Right renal pelvis (tissue), 4 donors: ENCODE results near the gene LRP2BP. TPM values are rescaled to one million over a fixed set of nuclear protein-coding genes. Genes with fewer than 3 reads are reported as not detected.

Experiments
- DNase-seq, 4 donors: peaks; one replicate each; pipeline ENCODE4 v3.0.0-alpha.2; 2013; ENCODE audit warnings: low read depth in 4 of 4, low spot score in 3 of 4, missing footprints in 1 of 4
- polyA plus RNA-seq, 4 donors: library from polyadenylated mRNA; unstranded; fragments of 120-200 nt; gene quantifications; one replicate each; pipeline ENCODE4 v1.2.1, GENCODE V29; 2013; ENCODE audit not compliant: insufficient read length in 4 of 4

The LRP2BP gene
- 1 to 10 TPM; 2.7 to 3.5 (median 3.1) TPM for polyA plus RNA-seq

DNA sequence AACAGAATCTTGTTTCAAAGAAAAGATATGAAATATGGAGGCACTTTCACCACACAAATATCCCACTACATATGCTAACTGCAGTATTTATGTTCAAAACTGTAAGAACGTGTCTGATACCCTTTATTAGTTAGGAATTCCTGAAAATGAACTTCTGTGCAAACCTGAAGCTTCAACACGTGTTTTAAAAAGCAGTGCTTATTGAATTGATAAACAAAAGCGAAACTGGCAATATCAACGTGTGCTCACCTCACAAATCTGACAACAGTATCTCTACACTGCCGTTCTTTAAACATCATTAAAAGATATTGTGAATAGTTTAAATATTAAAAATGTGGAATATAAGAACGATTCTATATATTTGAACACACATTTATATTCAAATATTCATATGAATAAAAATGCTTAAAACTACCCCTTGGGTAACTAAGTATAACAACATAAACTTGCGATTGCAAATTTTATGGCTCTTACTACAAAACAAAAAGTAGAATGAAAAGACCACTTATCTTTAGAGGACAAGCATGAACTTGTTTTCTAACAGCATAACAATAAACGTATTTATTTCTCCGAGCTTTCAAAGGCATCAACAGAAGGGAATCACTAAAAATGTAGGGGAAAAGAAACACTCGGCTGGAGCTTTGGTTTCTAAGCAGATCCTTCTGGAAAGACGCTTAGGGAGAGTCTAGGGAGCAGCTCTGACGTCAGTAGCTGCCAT is at the start of gene LRP2BP:
TSS of gene LRP2BP (minus strand) at position 687 of the 718 bp plus-strand sequence. CDS start 17,738 bp downstream, outside the sequence.
- peak in 3 of 4 donors; percentile 75 to 83 (median 82) for DNase-seq

DNA sequence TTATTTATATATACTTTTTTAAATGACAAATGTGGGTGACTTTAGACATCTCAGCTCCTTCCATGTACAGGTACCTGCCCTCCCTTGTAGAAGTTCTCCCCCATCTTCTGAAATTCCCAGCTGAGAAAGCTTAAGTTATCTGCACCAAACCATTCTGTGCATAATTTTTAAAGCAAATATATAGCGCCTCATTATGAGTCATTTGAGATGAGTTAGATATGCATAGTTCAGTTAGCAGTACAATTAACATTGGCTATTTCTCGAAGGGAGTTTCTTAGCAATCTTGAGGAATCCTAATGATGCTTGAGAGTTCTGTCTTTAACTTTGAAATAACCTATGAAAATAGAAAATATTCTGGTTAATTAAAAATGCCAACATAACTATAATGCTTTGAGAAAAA is 49.5 kb upstream of the LRP2BP start:
- no peak for DNase-seq

DNA sequence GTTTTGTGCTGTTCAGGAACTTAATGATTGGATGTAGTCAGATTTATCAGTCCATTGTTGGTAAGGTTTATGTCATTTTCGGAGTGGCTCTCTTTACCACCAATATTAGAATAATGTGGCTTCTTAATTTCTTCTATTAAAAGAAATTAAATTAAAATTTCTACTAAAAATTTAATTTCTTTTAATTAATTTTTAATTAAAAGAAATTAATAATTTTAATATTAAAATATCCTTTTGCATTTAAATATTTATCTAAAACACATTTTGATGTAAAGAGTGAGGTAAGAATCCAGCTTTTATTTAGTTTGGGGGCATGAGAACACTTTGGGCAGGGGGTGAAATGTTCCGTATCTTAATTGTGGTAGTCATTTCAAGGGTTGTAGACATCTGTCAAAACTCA is 45.8 kb upstream of the LRP2BP start:
- no peak for DNase-seq

DNA sequence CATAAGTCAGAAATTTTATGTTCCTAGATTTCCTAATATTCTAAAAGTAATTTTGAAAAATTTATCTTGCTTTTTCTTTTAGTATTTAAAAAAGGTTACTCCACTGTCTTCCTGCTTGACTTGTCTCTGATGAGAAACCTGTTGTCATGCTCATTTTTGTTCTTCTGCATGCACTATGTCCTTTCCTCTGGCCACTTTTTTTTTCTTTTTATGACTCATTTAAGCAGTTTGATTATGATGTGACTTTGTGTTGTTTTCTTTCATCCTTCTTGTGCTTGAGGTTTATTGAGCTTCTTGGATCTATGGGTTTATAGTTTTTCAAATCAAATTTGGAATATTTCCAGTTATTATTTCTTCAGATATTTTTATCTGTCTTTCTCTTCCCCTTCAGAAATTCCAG is 42.1 kb upstream of the LRP2BP start:
- DNase-seq: no peak

DNA sequence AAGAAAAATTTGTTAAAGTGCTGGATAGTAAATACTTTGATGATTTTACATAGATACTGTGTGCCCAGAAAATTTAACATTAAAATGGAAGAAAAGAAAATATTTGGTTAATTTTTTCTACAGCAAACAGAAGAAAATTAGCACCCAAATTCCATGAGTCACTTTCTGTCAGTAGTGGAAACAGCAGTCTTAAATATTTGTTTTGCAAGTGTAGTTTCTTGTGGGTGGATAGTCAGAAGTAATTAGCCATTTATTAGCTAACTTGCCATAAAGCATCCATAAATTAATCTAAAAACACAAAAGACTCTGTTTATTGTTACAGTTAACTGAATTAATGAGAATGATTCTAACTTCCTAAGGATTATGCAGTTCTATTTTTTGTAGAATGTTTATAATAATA is 39.7 kb upstream of the LRP2BP start:
- no peak for DNase-seq

DNA sequence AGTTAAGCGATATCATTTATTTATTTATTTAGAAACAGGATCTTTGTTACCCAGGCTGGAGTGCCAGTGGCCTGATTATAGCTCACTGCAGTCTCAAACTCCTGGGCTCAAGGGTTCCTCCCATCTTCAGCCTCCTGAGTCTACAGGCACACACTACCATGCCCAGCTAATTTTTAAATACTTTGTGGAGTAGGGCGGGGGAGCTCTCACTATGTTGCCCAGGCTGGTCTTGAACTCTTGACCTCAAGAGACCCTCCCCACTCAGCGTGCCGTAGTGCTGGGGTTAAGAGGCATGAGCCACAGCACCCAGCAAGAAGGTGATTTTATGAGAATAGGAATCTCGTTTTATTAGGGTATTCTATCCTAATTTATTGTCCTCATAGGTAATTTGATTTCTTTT is 33.9 kb upstream of the LRP2BP start:
- no peak for DNase-seq

DNA sequence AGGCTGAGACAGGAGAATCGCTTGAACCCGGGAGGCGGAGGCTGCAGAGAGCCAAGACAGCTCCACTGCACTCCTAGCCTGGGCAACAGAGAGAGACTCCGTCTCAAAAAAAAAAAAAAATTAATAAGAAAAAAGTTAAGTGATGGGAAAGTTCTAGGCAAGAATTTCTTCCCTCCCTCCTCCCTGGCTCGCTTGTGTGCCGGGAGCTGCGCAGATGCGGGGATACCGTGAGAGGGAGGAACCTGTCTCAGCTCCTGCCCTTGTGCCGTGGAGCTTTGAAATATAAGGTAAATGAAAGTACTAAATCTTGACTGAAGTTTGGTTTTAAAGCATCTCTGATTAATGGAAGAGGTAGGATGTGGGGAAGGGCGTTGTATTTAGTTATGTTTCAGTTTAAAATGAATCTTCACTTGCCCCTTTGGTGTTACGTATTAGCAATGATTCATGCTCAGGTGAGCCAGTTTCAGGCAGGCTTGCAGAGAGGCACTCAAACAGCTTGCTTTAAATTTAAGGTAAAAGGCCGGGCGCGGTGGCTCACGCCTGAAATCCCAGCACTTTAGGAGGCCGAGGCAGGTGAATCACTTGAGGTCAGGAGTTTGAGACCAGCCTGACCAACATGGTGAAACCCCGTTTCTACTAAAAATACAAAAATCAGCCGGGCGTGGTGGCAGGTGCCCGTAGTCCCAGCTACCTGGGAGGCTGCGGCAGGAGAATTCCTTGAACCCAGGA is 31.4 kb upstream of the LRP2BP start:
- DNase-seq: no peak

DNA sequence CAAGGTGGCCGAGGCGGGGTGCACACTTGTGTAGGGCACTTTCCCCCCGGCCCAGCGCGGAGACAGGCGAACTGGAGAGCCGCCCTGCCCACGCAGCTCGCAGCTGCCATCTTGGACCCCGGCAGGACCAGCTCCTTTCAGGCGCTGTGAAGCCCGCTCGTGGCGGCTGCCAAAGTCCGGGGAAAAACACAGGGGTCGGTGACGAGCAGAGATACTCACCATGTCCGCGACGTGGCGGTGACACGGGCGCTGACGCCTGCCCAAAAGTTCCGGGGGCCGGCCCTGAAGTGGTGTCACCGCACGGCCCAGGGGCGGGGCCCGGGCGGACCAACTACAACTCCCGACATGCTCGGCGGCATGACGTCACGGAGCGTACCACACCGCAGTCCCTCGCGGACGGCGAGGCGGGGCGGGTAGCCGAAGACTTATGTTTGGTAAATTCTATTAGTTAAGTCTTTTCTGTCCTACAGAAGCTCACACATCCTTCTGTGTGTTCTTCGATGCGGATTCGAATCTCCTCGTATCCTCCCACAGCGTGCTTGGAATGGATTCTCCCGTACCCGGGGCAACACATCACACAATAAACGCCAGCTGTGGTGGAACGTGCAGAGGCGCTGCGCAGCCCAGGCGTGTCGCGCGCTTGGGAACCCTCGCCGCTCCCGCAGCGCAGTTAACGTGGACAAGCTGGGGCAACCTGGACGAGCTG is 30.1 kb upstream of the LRP2BP start, which contains the start of gene UFSP2:
TSS of gene UFSP2 (minus strand) at position 318 of the 706 bp plus-strand sequence. CDS start at position 222, 96 bp downstream.
- DNase-seq: peak; percentile 82 to 92 (median 87)

DNA sequence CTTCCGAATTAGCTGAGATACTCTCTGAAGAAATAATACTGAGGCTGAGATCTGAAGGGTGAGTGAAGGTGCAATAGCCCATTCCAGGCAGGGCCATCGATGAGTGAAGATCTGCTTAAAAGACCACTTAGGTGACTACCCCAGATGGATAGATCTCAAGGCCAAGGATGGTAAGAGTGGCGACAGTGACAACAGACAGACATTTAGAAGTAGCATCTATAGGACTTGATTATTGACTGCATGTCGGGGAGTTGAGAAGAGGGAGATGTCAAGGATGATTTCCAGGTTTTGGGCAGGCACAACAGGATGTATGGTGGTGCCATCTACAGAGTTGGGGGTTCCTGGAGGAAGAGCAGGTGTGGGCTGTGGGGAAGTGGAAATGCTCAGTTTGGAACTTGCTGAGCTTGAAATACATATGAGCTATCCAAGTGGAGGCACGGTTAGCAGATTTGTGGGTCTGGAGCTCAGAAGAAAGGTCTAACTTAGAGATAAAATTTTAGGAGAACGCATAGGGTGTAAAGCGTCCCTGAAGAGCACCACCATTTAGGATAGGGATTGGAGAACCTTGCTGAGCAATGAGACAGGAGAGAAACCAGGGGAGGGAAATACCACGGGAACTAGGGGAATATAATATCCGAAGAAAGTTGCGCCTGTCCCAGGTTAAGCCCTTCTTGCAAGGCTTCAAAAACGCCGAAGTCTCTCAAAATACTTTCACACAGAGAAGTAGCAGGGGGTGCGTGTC is 29.4 kb upstream of the LRP2BP start:
- DNase-seq: peak in 2 of 4 donors; percentile 40 to 41

DNA sequence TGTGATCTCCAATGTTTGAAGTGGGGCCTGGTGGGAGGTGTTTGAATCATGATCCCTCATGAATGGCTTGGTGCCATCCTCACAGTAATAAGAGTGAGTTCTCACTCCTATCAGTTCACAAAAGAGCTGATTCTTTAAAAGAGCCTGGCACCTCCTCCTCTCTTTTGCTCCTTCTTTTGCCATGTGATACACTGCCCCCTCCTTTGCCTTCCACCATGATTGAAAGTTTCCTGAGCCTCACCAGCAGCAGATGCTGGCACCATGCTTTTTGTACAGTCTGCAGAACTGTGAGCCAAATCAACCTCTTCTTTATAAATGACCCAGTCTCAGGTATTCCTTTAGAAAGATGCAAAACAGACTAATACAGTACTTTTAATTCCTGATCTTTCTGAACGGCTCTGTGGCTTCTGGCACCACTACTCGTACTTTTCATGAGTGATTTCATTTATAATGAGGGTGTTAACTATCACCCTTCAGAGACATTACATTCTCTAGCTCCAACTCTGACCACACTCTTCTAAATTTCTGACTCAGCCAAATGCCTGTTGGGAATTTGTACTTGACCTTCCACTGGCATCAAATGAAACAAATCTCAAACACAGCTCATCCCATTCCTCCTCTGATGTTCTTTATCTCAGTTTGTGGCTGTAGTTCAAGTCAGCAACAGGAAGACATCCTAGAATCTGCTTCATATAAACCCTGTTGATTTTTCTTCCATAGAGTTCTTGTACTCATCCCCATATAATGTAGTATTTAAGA is 25.8 kb upstream of the LRP2BP start:
- no peak for DNase-seq

DNA sequence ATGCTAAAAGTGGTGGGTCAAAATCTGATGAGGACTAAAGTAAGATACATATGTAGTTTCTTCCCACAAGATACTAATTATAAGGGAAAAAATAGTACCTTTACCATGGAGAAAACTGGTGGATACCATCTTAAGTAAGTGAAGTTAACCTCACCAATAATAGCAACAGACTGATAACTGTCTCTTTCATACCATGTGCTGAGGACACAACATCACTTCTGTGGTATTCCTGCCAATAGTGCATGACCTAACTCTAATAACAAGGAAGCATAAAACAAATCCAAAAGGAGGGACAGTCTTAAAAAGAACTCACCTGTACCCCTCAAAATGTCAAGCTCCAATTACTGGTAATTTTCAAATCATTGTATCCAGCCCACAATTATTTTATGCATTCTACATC is 21.2 kb upstream of the LRP2BP start:
- DNase-seq: no peak

DNA sequence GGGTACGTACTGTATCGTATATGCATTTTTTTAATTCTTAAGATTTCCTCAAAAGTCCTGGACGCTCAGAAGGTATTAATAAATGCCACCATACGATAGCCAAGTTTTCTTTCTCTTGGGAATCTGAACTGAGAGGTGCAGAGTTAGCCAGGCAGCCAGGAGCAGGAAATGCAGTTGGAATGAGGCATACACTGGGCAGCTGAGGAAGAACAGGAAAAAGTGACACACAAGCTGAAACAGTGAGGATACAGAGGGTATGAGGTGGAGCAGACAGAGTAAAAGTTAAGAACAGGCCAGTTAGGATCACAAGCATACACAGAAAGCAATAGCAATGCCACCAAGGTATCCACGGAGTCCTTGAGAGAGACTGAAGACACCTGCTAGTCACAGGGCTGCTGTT is 16.7 kb upstream of the LRP2BP start:
- DNase-seq: no peak

DNA sequence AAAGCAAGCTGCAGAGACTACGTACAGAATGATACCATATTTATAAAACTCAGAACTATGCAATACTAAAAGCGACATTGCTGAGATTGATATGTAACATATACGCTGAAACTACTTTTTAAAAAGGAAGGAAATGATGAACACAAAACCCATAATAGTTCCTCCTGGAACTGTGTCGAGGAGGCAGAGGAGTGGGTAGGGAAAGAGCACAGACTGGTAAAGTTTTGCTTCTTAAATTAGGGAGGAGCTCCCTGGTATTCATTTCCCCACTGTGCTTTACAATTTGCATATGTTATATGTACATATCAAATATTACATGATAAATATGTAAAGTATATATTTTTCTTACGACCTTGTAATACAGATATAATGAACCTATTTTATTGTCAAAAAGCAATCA is 16.1 kb upstream of the LRP2BP start:
- DNase-seq: no peak

DNA sequence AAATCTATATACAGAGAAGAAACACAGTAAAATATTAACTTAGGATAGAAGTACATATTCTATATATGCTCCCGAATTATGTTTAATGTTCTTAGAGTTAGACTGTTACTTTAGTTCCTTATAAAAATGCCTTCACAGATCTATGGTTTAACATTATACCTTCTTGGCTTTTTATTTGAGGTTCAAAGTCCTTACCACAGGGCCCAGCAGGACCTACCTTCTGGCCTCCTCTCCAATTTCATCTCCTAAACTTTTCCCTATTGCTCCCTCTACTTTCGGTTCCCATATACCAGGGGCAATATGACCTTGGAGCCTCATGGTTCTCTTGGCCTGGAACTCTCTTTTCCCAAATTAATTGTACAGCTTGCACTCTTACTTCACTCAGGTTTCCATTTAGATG is 12.7 kb upstream of the LRP2BP start:
- DNase-seq: no peak

DNA sequence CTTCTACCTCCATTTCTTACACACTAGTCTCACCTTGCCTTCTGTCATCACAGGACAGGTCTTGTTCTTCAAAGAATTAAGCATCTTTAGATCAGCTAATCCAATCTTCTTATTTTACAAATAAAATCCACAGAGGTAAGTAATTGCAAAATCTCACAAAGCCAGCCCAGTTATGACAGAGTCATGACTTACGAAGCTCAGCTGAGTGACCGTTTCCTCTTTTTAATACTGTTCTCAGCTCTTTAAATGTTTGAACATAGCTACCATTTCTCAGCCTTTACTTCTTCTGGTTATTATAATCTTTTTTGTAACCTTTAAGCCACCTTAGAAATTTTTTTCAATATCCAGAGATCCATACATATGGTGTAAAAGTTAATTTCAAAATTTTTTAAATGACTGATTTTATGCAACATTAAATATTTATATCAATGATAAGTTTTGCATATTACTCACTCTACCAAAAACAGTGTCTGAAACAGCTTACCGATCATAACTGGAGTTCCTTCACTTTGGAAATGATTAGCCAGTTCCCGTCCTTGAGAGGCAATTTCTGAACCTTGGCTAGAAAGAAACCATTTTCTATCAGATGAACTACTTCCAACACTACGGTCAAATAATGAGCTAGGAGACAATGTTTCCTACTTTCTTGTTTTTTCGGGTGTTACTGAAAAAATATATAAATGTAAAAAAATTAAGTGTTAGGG is 9.7 kb upstream of the LRP2BP start:
- DNase-seq: no peak

DNA sequence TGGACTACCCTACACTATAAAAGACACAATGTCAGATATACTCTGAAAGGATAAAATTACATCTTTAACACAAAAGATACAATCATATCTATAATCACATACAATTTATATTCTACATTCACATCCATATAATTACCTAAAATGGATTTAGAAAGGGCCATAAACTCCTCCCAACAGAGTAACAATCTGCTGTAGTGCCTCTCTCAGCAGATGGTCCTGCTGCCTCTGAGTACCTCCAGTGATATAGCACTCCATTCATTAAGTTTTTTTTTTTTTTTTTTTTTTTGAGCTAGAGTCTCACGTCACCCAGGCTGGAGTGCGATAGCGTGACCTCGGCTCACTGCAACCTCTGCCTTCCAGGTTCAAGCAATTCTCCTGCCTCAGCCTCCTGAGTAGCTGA is 8.3 kb upstream of the LRP2BP start:
- DNase-seq: no peak

DNA sequence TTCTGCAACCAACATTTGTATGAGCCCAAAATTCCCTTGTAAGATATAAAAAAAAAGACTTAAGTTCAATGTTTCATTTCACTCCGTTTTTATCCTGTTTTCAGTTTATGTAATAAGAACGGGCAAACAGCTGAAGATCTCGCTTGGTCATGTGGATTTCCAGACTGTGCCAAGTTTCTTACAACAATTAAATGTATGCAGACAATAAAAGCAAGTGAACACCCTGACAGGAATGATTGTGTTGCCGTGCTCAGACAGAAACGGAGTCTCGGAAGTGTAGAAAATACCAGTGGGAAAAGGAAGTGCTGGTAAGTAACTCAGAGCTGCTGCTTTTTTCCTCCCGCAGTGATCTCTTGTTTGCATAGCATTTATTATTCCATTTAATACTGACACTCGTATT is 3.7 kb upstream of the LRP2BP start:
- no peak for DNase-seq

DNA sequence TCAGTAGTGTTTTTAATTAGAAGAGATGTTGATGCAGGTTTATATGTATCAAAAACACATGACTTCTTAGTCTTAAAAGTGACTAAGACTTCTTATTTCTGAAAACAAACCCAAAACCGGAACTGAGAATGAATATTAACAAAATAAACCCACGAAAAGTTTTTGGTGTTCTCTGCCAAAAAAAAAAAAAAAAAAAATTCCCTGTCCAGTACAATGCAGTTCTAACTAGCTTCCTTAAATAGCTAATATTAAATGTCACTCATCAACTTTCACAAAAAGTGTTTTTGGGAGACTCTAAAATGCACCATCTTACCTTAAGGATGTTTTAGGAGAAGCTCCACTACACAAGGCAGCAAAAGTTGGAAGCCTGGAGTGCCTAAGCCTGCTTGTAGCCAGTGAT is 2.9 kb upstream of the LRP2BP start:
- DNase-seq: no peak

DNA sequence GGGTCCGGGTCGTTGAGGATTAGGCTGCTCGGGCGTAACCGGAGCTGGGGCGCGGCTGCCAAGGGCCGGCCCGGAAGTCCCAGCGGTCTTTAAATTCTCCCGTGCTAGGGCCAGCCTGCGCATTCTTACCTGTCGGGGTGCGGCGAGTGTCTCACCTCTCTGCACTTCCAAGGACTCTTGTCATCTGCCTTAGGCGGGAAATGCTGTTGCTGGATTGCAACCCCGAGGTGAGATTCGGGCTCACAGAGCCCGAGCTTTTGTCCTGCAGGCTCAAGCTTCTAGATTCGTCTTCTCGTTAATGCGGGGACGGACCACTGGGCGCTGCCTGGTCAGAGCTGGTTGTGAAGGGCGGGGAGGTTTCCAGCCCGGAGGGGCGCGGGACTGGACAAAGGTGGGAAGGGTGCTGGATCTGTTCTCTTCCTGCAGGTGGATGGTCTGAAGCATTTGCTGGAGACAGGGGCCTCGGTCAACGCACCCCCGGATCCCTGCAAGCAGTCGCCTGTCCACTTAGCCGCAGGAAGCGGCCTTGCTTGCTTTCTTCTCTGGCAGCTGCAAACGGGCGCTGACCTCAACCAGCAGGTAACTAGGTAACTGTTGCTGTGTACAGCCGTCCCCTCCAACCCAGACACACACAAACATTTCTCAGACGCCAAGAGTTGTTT is 1.1 kb upstream of the LRP2BP start, which contains the start of gene ANKRD37:
TSS of gene ANKRD37 (plus strand) at position 118 of the 662 bp plus-strand sequence. CDS start at position 201, 83 bp downstream.
- peak in 2 of 4 donors; percentile 41 to 53 for DNase-seq
